ENCODE measurements around the gene INSL3. TPM values are rescaled to one million over a fixed set of nuclear protein-coding genes. Genes with fewer than 3 reads are reported as not detected.

Gene INSL3
- total and polyA plus RNA-seq, 2 of the 8 experiments (the other 6 are each of a cell fraction or from before 2014, with no cell fraction given), result 0.41 to 1.5 TPM

DNA sequence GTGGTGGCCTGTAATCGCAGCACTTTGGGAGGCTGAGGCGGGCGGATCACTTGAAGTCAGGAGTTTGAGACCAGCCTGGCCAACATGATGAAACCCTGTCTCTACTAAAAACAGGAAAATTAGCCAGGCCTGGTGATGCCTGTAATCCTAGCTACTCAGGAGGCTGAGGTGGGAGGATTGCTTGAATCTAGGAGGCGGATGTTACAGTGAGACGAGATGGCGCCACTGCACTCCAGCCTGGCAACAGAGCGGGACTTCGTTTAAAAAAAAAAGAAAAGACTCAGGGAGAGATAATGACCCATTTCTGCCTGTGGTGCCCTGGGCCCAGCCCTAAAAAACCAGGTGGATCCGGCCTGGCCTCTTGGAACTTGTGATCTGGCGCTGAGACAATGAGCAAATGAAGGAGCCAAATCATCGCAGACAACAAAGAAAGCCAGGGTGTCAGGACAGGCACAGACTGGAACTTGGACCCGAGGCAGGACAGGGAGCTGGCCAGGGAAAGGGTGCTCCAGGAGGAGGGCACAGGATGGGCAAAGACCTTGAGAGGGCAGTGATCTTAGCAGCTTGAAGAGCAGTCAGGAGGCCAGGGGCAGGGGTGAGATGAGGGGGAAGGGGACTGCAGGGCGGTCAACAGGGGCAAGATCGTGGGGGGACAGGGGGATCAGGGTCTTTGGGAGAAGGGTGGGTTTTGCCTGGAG, 27.4 kb upstream of the INSL3 start:
- DNase-seq (ENCODE audit: low read depth in 1 of 2, low spot score in 2 of 2) (no peak), FAIRE-seq (no peak)
- Histone ChIP-seq H2BK12ac (ENCODE audit: low read depth, low read length) (0 out of 2 replicates have a peak overlapping the region, but pooled peaks have one; percentile 35), H3K79me2 (ENCODE audit: control insufficient read depth in 1 of 2, insufficient read depth in 2 of 2, low read length in 2 of 2) (no peaks in the 10 kb centered on the region), H2AK5ac (ENCODE audit: low read depth, low read length) (no peak overlapping the region), H3K9me3 (ENCODE audit: insufficient read depth in 2 of 2, low read depth in 1 of 2, low read length in 1 of 2) (no peaks in the 10 kb centered on the region), H2BK20ac (ENCODE audit: low read length) (no peak overlapping the region), H3K27ac (ENCODE audit: low read depth, low read length) (no peak overlapping the region), H4K5ac (ENCODE audit: insufficient read length, low read depth, low read length) (no peak overlapping the region), H3K23me2 (ENCODE audit: low read depth, low read length) (peaks cover 2% of the 10 kb centered on the region; the same call in 1 of the 2 replicates), H3K79me1 (ENCODE audit: low read depth, low read length) (no peaks in the 10 kb centered on the region), H2AFZ (ENCODE audit: low read length) (no peak overlapping the region), H3K9ac (replicated peaks in 1 of 4; ENCODE audit: extremely low read depth in 1 of 4, low read depth in 3 of 4, low read length in 3 of 4) (no peak overlapping the region), H3K14ac (ENCODE audit: insufficient read length) (no peak overlapping the region), H3K36me3 (ENCODE audit: control insufficient read depth in 2 of 4, insufficient read depth in 4 of 4, low read length in 3 of 4) (no peaks in the 10 kb centered on the region), H3K23ac (ENCODE audit: insufficient read length) (no peak overlapping the region), H4K8ac (ENCODE audit: extremely low read depth, insufficient read depth, low read length) (peak overlapping the region; percentile 77; the same call in 1 of the 2 replicates), H3K56ac (replicated peaks; ENCODE audit: insufficient read length, low read depth, low read length) (no peak overlapping the region), H2BK120ac (replicated peaks; ENCODE audit: low read depth, low read length) (no peak overlapping the region), H3K4ac (replicated peaks; ENCODE audit: insufficient read length, low read depth, low read length) (no peak overlapping the region), H3K4me1 (replicated peaks in 1 of 4; ENCODE audit: control insufficient read depth in 3 of 4, insufficient read depth in 4 of 4, low read length in 3 of 4) (peaks cover 0 to 5% (median under 1%) of the 10 kb centered on the region in 4 experiments; a peak in 3 of 7 replicates), H3K4me2 (ENCODE audit: insufficient read depth in 1 of 2, low read depth in 2 of 2, low read length in 2 of 2) (no peak overlapping the region), H3K27me3 (replicated peaks in 1 of 4; ENCODE audit: control insufficient read depth in 3 of 4, extremely low read depth in 1 of 4, insufficient read depth in 3 of 4, low read length in 3 of 4) (peaks cover 0 to 5% (median 3%) of the 10 kb centered on the region in 4 experiments; a peak in 5 of 7 replicates), H4K20me1 (replicated peaks in 1 of 2; ENCODE audit: control insufficient read depth in 1 of 2, insufficient read depth in 2 of 2, low read length in 2 of 2) (no peaks in the 10 kb centered on the region), H3K18ac (ENCODE audit: extremely low read depth, low read length) (no peak overlapping the region), H2BK15ac (ENCODE audit: low read length) (0 out of 2 replicates have a peak overlapping the region, but pooled peaks have one; percentile 72), H4K91ac (replicated peaks; ENCODE audit: insufficient read length, low read length) (no peak overlapping the region), H2BK5ac (ENCODE audit: low read depth, low read length) (no peak overlapping the region; the same call in 1 of the 2 replicates), H3K4me3 (ENCODE audit: extremely low read depth in 1 of 4, insufficient read depth in 2 of 4, low read depth in 3 of 4, low read length in 4 of 4) (no peak overlapping the region)
- CTCF ChIA-PET (ENCODE audit: partially characterized antibody), result interaction anchor here (0.6 to 2.2 kb wide), 7 partner anchors 14 to 171 kb away, joined by 3 to 6 read pairs (median 4); partner anchors contain the start of gene CCDC124
- WGBS, 2 experiments (ENCODE audit: extremely low coverage in 1 of 2, insufficient coverage in 1 of 2, insufficient read length in 1 of 2, insufficient replicate concordance in 2 of 2, low coverage in 1 of 2, low lambda C conversion rate in 2 of 2, missing lambda C conversion rate in 1 of 2), result 85% methylated on average over 14 of the region's 14 CpGs; no CpG with 5 or more reads in 1 of the 2 experiments
- POLR2A ChIA-PET (ENCODE audit: partially characterized antibody), result interaction anchor here (1.3 to 12.1 kb wide), 2 partner anchors 14 to 18 kb away, joined by 3 to 141 read pairs; partner anchors contain the start of gene RPL18A
- TF ChIP-seq SIX5 (IDR thresholded peaks at IDR 0.05; ENCODE audit: low read depth, low read length) (no peak), PHF8 (conservative IDR thresholded peaks at IDR 0.05; ENCODE audit: low read depth, low read length) (no peak), RXRA (IDR thresholded peaks at IDR 0.05; ENCODE audit: insufficient read depth, low read depth, low read length) (no peak)

Data from H1 (cell line).